ENCODE data around the gene EPHB2.

Gene EPHB2

DNA sequence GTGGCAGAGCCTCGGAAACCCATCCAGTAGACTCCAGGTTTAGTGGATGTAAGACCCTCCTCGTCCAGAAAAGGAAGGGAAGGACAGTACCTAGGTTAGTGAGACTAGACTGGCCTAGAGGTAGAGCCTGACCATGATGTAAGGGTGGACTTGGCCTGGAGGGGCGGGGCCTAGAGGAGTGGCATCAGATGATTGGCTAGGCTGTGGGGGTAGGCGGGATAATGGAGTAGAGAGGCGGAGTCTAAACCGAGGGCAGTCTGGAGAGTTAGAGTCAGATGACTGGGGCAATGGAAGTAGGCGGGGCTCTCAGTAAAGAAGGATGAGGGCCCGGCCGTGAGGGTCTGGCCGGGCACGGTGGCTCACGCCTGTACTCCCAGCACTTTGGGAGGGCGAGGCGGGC is 70.1 kb downstream of the EPHB2 start:
- DNase-seq (ENCODE audit: low spot score), result no peak

DNA sequence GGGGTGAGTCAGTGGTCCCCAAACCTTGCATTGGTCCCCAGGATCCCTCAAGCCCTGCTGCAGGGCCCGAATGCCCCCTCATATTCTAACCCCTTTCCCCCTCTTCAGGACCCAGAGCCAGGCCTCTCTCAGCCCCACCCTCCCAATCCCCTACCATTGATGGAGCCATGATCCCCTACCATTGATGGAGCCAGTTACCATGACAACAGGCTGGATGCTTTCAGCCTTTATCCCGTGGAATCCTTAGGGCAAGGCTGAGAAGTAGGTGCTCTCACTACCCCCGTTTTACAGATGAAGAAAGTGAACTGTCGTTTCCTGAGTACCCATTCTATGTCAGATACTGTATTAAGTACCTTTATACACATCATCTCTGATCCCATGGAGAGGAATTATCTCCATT is 70.8 kb downstream of the EPHB2 start:
- DNase-seq (ENCODE audit: low spot score), result no peak

DNA sequence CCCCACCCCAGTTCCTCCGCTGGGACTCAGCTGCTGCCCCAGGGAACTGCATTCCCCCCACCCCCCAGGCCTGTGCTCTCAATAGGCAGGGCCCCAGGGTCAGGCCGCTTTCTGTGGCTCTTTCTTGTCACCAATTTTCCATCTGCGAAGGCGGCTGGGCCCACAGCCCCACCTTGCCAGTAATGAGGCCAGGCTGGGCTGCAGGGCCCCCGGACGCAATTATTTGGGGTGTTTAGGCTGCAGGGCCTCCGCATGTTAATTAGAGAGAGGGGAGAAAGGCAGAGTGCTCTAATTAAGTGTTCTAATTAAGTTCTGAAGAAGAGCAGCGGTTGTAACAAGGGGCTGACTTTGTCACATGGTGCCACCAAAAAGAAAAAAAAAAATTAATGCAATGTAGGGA is 71.8 kb downstream of the EPHB2 start:
- no peak for DNase-seq (ENCODE audit: low spot score)

DNA sequence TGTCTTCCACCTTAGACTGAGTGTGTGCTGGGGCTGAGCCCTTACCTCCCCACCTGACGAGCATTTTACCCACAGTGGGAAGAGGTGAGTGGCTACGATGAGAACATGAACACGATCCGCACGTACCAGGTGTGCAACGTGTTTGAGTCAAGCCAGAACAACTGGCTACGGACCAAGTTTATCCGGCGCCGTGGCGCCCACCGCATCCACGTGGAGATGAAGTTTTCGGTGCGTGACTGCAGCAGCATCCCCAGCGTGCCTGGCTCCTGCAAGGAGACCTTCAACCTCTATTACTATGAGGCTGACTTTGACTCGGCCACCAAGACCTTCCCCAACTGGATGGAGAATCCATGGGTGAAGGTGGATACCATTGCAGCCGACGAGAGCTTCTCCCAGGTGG is 73.7 kb downstream of the EPHB2 start:
- no peak for DNase-seq (ENCODE audit: low spot score)

DNA sequence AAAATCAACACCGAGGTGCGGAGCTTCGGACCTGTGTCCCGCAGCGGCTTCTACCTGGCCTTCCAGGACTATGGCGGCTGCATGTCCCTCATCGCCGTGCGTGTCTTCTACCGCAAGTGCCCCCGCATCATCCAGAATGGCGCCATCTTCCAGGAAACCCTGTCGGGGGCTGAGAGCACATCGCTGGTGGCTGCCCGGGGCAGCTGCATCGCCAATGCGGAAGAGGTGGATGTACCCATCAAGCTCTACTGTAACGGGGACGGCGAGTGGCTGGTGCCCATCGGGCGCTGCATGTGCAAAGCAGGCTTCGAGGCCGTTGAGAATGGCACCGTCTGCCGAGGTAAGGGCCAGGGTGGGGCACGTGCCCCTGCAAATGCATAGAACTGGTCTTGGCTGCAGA is 74.1 kb downstream of the EPHB2 start:
- no peak for DNase-seq (ENCODE audit: low spot score)

DNA sequence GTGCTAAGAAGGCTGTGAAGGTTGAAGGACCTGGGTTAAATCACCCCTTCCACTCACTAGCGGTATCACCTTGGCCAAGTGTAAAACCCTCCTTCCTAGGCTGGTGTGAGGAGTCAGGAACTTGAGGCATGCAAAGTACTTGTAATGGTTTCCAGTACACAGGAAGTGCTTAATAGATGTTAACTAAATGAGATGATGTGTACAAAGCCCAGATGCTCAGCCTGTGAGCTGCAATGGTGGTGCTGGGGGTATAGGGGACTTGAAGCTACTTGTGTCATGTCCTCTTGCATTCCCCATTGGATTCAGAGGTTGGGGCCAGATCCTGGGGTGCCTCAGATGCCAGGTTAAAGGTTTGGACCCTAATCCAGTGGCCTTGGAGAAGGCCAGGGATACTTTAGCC is 75.5 kb downstream of the EPHB2 start:
- DNase-seq (ENCODE audit: low spot score), result no peak

DNA sequence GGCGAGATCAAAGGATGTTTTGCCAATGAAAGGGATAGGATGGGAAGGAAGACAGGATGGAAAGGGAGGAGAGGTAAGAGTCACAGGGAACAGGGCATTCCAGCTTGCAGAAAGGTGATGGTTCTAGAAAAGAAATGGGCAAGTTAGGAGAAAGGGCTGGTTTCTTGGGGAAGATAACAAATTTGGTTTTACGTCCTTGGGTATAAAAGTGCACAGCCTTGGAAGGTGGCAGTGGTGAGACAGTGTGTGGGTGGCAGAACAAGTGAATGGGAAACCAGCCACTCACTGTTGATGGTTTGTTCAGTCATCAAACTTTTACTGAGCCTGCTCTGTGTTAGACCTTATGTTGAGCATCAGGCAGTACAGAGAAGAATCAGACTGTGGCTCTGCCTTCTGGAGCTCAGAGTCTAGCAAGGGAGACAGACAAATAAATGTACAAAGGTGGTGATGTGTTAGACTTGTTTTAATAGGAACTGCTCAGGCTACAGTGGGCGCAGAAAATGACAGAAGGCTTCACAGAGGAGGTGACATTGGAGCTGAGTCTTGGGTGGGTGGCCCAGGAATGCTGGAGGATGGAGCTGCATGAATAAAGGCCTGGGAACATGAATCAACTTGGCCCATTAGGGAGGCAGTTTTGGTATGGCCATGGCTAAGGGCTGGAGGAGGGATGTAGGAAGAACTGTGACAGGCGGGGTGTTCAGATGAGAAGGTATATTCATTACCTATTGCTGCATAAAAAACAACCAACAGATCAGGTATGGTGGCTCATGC is 76.3 kb downstream of the EPHB2 start:
- DNase-seq (ENCODE audit: low spot score), result no peak

DNA sequence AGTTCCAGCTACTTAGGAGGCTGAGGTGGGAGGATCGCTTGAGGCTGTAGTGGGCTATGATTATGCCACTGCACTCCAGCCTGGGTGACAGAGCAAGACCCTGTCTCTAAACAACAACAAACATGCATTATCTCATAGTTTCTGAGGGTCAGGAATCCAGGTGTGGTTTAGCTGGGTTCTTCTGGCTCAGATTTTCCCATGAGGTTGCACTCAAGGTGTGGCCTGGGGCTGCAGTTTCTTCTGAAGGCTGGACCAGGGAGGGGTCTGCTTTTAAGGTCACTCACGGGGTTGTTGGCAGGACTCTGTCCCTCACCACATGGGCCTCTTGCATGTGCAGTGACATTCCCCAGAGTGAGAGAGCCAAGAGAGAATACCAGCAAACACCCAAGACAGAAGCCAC is 77.0 kb downstream of the EPHB2 start:
- DNase-seq (ENCODE audit: low spot score), result no peak

DNA sequence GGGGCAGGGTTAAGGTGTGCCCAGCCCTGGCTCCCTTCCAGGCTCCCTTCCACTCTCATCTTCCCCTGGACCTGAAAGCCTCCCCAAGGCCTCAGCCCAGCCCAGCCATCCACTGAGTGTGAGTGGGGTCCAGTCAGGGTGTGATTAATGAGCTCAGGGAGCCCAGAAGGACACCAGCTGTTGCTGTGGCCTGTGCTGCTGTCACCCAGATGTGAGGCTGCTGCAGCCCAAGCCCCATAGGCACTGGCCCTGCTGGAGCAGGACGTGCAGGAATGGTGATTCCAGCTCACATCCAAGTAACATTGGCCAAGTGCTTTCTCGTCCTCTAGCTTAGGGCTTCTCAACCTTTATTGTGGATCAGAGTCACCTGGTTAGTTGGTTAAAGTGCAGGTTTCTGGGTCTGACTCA is 77.6 kb downstream of the EPHB2 start:
- DNase-seq (ENCODE audit: low spot score), result no peak

DNA sequence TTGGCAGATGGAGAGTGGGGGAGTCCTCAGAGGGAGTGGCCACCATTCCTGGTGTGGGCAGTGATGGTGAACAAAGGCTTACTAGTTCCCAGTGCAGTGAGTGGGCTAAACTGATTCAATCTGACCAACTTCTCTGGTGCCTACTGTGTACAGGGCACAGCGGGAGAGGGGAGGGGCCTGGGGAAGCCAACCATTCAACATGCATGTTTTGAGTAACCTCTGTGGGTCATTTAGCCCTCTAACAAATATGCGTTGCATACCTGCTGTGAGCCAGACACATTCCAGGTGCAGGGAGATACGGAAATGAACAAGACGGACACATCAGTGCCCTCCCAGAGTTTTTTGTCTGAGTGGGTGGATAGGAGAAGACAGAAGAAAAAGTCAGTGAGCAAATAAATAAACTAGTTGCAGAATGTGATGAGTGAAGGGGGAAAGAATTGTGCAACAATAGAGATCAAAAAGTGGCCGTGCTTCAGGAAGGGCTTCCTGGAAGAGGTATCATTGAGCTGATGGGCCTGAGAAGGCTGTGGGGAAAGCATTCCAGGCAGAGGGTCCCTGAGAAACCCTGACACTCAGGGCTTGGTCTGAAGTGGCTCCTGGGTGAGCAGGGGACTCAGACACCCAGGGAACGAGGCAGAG is 78.8 kb downstream of the EPHB2 start:
- no peak for DNase-seq (ENCODE audit: low spot score)

DNA sequence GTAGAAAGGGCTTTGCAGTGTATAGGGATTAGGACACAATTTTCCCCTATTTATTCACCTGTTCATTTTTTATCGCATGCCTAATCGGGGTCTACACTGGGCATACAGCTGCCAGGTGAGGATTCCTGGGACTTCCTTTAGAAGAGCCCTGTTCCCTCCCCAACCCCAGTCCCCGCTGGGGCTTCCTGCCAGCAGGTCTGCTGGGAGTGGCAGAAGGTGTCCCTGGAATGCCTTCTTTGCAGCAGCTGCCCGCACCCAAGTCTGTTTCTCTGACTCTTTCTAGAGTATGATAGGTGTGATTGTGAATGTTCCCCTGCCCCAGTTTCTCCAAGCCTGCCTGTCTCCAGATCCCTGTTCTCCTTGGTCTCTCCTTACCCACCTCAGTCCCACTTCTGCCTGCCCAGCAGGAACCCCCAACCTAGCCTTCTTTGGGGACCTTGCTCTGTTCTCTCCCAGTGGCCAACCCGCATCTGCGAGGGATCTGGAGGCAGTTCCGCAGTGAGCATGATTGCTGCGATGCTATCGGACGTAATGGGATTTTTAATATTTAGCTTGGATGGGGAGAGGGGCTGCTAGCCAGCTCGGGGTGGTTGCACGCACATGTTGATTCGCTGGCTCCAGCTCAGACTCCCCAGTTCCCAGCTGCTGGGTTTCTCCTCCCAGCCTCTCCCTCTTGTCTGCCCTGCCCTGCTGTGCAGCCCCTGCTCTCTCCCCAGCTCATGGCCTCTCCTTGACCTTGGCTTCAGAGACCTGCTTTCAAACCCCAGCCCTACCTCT is 79.8 kb downstream of the EPHB2 start:
- no peak for DNase-seq (ENCODE audit: low spot score)

DNA sequence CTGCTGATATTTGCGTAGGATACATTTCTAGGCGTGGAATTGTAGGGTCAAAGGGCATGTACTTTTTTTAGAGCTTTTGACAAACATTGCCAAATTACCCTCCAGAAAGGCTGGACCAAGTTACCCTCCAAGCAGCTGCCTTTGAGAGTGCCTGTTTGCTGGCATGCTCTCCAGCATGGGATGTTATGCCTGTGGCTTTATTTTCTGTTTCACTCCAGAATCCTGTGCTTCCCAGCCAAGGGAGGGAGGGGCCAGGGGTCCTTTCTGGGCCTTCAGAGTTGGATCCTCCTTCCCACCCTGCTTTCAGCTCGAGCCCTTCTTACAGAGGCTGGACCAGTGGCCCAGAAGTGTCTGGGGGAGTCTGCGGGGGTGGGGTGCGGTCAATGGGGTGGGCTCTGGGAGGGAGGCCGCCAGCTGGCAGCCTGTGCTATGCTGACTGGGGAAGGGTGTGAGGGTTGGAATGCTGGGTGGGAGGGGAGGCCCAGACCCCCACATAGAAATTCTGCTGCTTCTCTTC is 81.2 kb downstream of the EPHB2 start:
- DNase-seq (ENCODE audit: low spot score), result no peak

DNA sequence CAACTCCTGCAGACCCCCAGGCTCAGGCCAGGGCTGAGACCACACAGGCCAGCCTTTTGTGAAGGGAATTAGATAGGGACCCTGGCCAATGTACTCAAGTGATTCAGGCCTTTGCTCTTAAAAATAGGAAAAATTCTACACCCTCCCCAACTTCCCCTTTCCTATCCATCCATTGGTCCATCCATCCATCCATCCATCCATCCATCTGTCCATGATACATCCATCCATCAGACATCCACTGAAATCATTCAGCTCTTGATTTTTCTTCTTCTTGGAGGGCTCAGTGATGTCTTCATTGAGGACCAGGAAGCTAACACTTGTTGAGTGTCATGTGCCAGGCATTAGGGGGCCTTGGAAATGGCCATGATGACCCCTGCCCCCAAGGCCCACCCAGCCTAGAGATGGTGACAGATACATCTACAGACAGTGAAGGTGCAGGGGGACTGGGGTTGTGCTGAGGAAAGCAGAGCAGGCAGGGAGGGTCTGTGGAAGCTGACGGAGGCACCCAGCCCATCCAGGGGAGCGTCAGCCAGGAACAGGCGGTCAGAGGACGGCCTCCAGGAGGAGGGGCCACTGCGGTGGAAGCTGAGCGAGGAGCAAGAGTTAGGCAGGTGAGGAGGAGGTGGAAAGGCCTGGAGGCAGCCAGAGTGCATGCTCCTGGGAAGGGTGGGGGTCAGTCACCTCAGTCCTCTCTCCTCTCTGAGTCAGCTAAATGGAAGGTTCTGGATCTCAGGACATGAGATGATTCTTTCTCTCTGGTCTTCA is 81.9 kb downstream of the EPHB2 start:
- no peak for DNase-seq (ENCODE audit: low spot score)

DNA sequence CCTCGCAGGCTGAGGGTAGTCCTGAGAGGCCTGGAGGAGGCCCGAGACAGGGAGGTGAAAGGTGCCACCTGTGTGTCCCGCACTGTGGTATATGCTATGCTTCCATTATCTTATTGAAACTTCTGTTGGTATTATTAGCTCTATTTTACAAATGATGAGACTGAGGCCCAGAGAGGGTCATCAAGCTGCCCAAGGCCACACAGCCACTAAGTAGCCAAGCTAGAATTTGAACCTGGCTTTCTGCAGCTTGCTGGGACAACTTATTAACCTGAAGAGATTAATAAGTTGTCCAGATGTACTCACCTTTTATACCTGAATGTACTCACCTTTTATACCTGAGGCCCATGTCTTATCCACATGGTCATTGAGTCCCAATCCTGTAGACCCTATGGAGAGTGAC is 83.0 kb downstream of the EPHB2 start:
- DNase-seq (ENCODE audit: low spot score), result no peak

DNA sequence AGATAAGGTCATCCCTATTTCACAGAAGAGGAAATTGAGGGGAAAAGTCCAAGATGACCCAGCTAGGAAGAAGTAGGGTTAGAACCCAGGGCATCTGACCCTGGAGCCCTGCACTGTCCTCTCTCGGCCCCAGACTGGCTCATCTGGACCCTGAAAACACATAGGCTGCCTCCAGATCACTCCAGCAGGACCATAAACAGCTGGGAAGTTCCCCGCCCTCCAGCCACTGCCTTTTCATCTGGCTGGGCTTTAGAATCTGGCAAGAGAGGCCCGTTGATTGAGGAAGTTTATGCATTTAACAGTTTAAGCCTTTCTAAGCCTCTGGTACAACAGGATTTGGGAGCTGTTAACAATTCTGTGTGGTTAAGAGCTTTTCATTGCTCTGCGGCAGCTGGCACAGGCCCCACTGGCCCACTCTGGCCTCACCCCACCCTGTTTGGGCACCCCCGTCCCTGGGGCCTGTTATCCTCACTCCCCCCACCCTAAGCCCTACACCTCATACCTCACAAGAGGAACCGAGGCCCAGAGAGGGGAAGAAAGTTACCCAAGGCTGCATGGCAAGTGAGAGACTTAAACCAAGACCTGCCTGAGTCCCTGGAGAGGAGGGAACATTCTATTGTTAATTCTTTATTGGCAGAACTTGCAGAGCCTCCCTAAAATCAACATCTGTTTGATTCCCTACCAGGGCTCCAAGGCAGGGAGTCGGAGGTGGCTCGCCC is 84.2 kb downstream of the EPHB2 start:
- DNase-seq (ENCODE audit: low spot score), result no peak

DNA sequence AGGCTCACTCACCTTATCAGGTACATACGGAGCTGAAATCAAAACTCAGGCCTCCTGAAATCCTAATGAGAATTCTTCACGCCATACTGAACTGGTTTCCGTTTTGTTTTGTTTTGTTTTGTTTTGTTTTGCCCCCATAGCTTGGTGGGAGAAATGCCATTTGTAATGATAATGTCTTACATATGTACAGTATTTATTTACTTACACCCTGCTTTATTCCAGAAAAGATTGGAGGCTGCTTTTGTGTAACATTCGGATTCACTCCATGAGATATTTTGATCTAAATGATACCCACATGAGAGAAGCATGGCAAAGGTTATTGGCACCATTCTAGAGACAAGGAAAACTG is 84.7 kb downstream of the EPHB2 start:
- no peak for DNase-seq (ENCODE audit: low spot score)

DNA sequence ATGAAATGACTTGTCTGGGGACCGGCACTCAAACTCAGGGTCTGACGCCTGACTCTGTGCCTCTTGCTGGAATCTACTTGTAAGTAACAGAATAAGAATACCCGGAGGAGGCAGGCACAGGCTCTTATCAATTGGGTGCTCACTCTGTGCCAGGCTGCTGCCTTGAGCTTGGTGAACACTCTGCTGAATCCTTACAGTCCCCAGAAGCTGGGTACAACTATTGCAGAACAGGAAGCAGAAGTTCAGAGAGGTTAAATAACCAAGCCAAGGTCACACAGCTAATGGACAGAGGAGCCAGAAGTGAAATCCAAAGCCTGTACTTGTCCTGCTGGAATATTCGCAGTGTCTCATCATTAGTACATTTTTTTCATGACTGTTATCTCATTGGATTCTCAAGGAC is 86.0 kb downstream of the EPHB2 start:
- no peak for DNase-seq (ENCODE audit: low spot score)

DNA sequence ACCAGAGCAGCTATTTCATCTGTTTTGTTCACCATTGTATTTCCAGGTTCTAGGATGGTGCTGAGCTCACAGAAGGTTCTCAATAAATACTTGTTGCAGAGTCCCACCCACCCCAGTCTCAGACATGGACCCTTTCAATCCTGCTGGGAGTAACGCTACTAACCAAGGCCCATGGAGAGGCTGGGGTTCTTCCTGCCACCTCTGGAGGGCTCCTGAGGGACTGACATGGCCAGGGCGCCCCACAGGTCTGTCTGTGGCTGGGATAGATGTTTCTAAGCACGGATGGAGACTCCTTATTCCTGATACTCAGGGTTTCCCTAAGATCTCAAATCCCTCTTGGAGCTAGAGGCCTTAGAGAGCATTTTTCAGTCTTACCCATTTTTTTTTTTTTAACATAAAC is 87.4 kb downstream of the EPHB2 start:
- DNase-seq (ENCODE audit: low spot score), result no peak

DNA sequence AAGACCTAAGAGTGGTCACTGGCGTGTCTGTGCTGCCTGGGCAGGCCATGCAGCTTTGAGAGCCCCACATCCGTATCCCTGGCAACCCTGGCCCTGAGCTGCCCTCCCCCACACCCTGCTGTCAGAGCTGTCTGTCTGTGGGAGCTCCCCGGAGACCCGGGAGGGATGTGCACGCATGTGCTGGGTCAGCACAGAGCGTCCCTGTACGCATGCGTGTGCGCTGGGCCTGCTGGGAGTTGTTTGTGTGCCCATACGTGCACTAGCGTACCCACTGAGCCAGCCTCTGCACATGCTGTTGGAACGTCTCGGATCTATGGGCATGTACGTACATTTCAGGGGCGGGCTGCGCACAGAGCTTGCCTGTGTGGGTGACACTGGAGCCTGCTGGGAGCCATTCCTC is 89.3 kb downstream of the EPHB2 start:
- DNase-seq (ENCODE audit: low spot score), result no peak

DNA sequence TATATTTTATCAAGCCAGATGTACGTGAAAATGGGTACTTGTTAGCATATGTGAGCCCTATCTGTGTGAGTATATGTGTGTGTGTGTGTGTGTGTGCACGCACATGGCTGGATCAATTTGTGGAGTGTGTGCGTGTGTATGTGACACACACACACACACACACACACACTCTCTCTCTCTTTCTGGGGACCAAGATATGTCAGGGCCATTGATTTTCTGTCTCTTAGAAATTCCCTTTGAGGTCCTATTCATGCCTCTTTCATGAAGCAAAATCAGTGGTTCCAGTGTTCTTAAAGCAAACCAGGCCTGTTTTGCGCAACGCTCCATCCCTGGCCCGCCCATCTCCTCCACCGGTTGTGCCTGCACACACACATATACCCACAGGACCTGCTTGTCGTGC is 90.0 kb downstream of the EPHB2 start:
- no peak for DNase-seq (ENCODE audit: low spot score)

DNA sequence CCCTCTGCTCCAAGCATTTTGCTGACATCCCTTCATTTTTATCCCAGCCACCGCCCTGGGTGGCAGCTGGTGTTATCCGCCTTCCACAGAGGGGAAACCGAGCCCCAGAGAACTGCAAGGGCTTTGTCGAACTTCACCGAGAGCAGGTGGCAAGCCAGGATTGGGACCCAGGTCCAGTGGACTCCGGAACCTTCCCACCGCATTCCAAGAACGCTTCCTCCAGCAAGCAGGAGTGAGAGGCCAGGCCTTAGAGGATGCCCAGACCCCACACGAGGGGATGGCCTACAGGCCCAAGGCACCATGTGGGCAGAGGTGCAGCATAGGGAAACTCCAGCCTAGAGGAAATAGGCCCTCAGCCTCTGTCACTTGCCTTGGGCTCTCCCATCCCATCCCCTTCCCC is 90.7 kb downstream of the EPHB2 start:
- DNase-seq (ENCODE audit: low spot score), result no peak

DNA sequence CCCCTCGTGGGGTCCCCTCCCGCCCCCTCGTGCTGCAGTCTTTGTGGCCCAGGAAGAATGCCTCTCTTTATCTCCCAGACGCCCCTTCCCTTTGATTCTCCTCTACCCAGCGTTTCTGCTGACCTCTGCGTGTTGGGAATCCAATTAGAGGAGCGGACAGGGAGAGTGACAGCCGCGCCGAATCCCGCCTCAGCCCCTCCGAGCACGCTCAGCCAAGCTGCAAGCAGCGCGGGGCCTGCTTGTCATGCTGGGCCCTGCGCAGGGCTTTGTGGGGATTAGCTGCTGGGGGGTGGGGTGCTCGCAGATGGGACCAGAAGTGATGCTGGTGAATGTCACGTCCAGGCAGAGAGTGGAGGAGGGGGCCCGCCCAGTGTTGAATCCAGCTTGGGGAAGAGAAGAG is 91.1 kb downstream of the EPHB2 start:
- no peak for DNase-seq (ENCODE audit: low spot score)
